NCI-H748 treated with DMSO at 0.1 percent for 48 hours (cell line): ENCODE measurements around the gene DSG4.

Source experiments
- DNase-seq: peaks from one replicate; lab custom pipeline; 2025; lab: John Stamatoyannopoulos, UW

The DSG4 gene

GRCh38 chr18:31410716-31411483, 34.3 kb downstream of the DSG4 start:
- no peak for DNase-seq

- no peak for DNase-seq
These were observed 36.6 kb downstream of the DSG4 start for GRCh38 chr18:31413137-31413536.

- DNase-seq, result no peak
These were observed 41.3 kb downstream of the DSG4 start for GRCh38 chr18:31417850-31418249.

- DNase-seq, result no peak
These were observed 42.9 kb downstream of the DSG4 start for GRCh38 chr18:31419457-31419932.

- no peak for DNase-seq
These were observed 43.5 kb downstream of the DSG4 start for GRCh38 chr18:31420032-31420431.

- no peak for DNase-seq
These were observed 43.9 kb downstream of the DSG4 start for GRCh38 chr18:31420524-31420923.

- no peak for DNase-seq
These were observed 47.9 kb downstream of the DSG4 start for GRCh38 chr18:31424383-31424988.

GRCh38 chr18:31426021-31426420, 49.4 kb downstream of the DSG4 start:
- DNase-seq, result no peak

GRCh38 chr18:31426871-31427406, 50.4 kb downstream of the DSG4 start:
- DNase-seq, result no peak

GRCh38 chr18:31428211-31428610, 51.6 kb downstream of the DSG4 start:
- DNase-seq, result no peak

GRCh38 chr18:31429623-31430022, 53.0 kb downstream of the DSG4 start:
- no peak for DNase-seq

GRCh38 chr18:31430072-31430471, 53.5 kb downstream of the DSG4 start:
- DNase-seq, result no peak

- DNase-seq, result no peak
These were observed 54.0 kb downstream of the DSG4 start for GRCh38 chr18:31430554-31430953.

- DNase-seq, result no peak
These were observed 55.7 kb downstream of the DSG4 start for GRCh38 chr18:31432316-31432715.

GRCh38 chr18:31436825-31437224, 60.2 kb downstream of the DSG4 start:
- DNase-seq, result no peak

GRCh38 chr18:31438402-31438801, 61.8 kb downstream of the DSG4 start:
- DNase-seq, result no peak

GRCh38 chr18:31439807-31440325, 63.3 kb downstream of the DSG4 start:
- DNase-seq, result no peak

- DNase-seq, result no peak
These were observed 64.2 kb downstream of the DSG4 start for GRCh38 chr18:31440787-31441186.

- no peak for DNase-seq
These were observed 64.9 kb downstream of the DSG4 start for GRCh38 chr18:31441493-31441892.

GRCh38 chr18:31444142-31444541, 67.6 kb downstream of the DSG4 start:
- no peak for DNase-seq

GRCh38 chr18:31445908-31446307, 69.3 kb downstream of the DSG4 start:
- DNase-seq, result no peak

- DNase-seq, result no peak
These were observed 70.3 kb downstream of the DSG4 start for GRCh38 chr18:31446854-31447253.

GRCh38 chr18:31447530-31448191, 71.1 kb downstream of the DSG4 start, which contains the start of gene DSG3:
Gene DSG3 (plus strand): TSS chr18:31447741. CDS start chr18:31447878, 137 bp downstream.
- no peak for DNase-seq
